ENCODE data around the gene SH2D3A.
A peak's percentile ranks its signal among the peaks of the same experiment; 100 is the strongest.

Gene SH2D3A

GRCh38 chr19:6739883-6740588 is 27.2 kb downstream of the SH2D3A start:
- H3K4me3 Mint-ChIP-seq = peak overlapping the region; percentile 85
- H3K9me3 Mint-ChIP-seq (ENCODE audit: low read depth) = no peaks in the 10 kb centered on the region
- peaks cover 2% of the 10 kb centered on the region for H3K36me3 Mint-ChIP-seq
- H3K27ac Mint-ChIP-seq = no peak overlapping the region
- H3K27me3 Mint-ChIP-seq = no peaks in the 10 kb centered on the region
- H3K4me1 Mint-ChIP-seq (ENCODE audit: low read depth) = peaks cover 32% of the 10 kb centered on the region

GRCh38 chr19:6739390-6739882 is 27.8 kb downstream of the SH2D3A start, which contains the start of gene TRIP10:
TRIP10 (plus strand) TSS chr19:6739680; CDS start chr19:6739762, 82 bp downstream.
- Mint-ChIP-seq H3K27ac (peak within 1 kb of the TSS; percentile 97), H3K4me3 (peak within 1 kb of the TSS; percentile 97), H3K36me3 (peaks cover 2% of the 10 kb centered on the region), H3K9me3 (ENCODE audit: low read depth) (no peaks in the 10 kb centered on the region), H3K27me3 (no peaks in the 10 kb centered on the region), H3K4me1 (ENCODE audit: low read depth) (peaks cover 32% of the 10 kb centered on the region)

GRCh38 chr19:6738787-6739389 is 28.3 kb downstream of the SH2D3A start:
- Mint-ChIP-seq H3K9me3 (ENCODE audit: low read depth) (no peaks in the 10 kb centered on the region), H3K27me3 (no peaks in the 10 kb centered on the region), H3K4me1 (ENCODE audit: low read depth) (peaks cover 32% of the 10 kb centered on the region), H3K36me3 (peaks cover 2% of the 10 kb centered on the region), H3K27ac (peak overlapping the region; percentile 97), H3K4me3 (peak overlapping the region; percentile 97)

- H3K9me3 Mint-ChIP-seq (ENCODE audit: low read depth) = no peaks in the 10 kb centered on the region
- H3K36me3 Mint-ChIP-seq = peaks cover 2% of the 10 kb centered on the region
- H3K27me3 Mint-ChIP-seq = no peaks in the 10 kb centered on the region
- peaks cover 32% of the 10 kb centered on the region for H3K4me1 Mint-ChIP-seq (ENCODE audit: low read depth)
- peak overlapping the region; percentile 97 for H3K4me3 Mint-ChIP-seq
- H3K27ac Mint-ChIP-seq = peak overlapping the region; percentile 97
Observed at GRCh38 chr19:6737873-6738786, 29.1 kb downstream of the SH2D3A start.

- Mint-ChIP-seq H3K4me1 (ENCODE audit: low read depth) (peaks cover 32% of the 10 kb centered on the region), H3K27me3 (no peaks in the 10 kb centered on the region), H3K27ac (peak within 1 kb of the TSS; percentile 97), H3K36me3 (peaks cover 5% of the 10 kb centered on the region), H3K4me3 (peak within 1 kb of the TSS; percentile 97), H3K9me3 (ENCODE audit: low read depth) (no peaks in the 10 kb centered on the region)
Observed at GRCh38 chr19:6737284-6737872, 29.9 kb downstream of the SH2D3A start, which contains the start of gene GPR108. GPR108 (minus strand) TSS chr19:6737580; CDS start chr19:6737576, 4 bp downstream.

GRCh38 chr19:6736917-6737283 is 30.3 kb downstream of the SH2D3A start:
- H3K27me3 Mint-ChIP-seq = no peaks in the 10 kb centered on the region
- H3K9me3 Mint-ChIP-seq (ENCODE audit: low read depth) = no peaks in the 10 kb centered on the region
- H3K4me3 Mint-ChIP-seq = peak overlapping the region; percentile 97
- peaks cover 6% of the 10 kb centered on the region for H3K36me3 Mint-ChIP-seq
- peaks cover 32% of the 10 kb centered on the region for H3K4me1 Mint-ChIP-seq (ENCODE audit: low read depth)
- peak overlapping the region; percentile 96 for H3K27ac Mint-ChIP-seq

GRCh38 chr19:6736169-6736916 is 30.9 kb downstream of the SH2D3A start:
- peaks cover 30% of the 10 kb centered on the region for H3K4me1 Mint-ChIP-seq (ENCODE audit: low read depth)
- peaks cover 6% of the 10 kb centered on the region for H3K36me3 Mint-ChIP-seq
- peak overlapping the region; percentile 96 for H3K27ac Mint-ChIP-seq
- peak overlapping the region; percentile 97 for H3K4me3 Mint-ChIP-seq
- H3K9me3 Mint-ChIP-seq (ENCODE audit: low read depth) = no peaks in the 10 kb centered on the region
- no peaks in the 10 kb centered on the region for H3K27me3 Mint-ChIP-seq

GRCh38 chr19:6735181-6735911 is 31.9 kb downstream of the SH2D3A start:
- no peaks in the 10 kb centered on the region for H3K9me3 Mint-ChIP-seq (ENCODE audit: low read depth)
- peaks cover 6% of the 10 kb centered on the region for H3K36me3 Mint-ChIP-seq
- H3K27ac Mint-ChIP-seq = peak overlapping the region; percentile 96
- H3K4me3 Mint-ChIP-seq = peak overlapping the region; percentile 97
- peaks cover 26% of the 10 kb centered on the region for H3K4me1 Mint-ChIP-seq (ENCODE audit: low read depth)
- no peaks in the 10 kb centered on the region for H3K27me3 Mint-ChIP-seq

- Mint-ChIP-seq H3K4me1 (ENCODE audit: low read depth) (peaks cover 24% of the 10 kb centered on the region), H3K27me3 (no peaks in the 10 kb centered on the region), H3K4me3 (no peak overlapping the region), H3K36me3 (peaks cover 6% of the 10 kb centered on the region), H3K27ac (no peak overlapping the region), H3K9me3 (ENCODE audit: low read depth) (no peaks in the 10 kb centered on the region)
Observed at GRCh38 chr19:6734096-6734696, 33.0 kb downstream of the SH2D3A start.

- H3K27ac Mint-ChIP-seq = no peak overlapping the region
- H3K27me3 Mint-ChIP-seq = no peaks in the 10 kb centered on the region
- H3K4me1 Mint-ChIP-seq (ENCODE audit: low read depth) = peaks cover 17% of the 10 kb centered on the region
- H3K9me3 Mint-ChIP-seq (ENCODE audit: low read depth) = no peaks in the 10 kb centered on the region
- H3K36me3 Mint-ChIP-seq = peaks cover 6% of the 10 kb centered on the region
- no peak overlapping the region for H3K4me3 Mint-ChIP-seq
Observed at GRCh38 chr19:6733338-6734095, 33.7 kb downstream of the SH2D3A start.

GRCh38 chr19:6732803-6733337 is 34.4 kb downstream of the SH2D3A start:
- H3K27ac Mint-ChIP-seq = no peak overlapping the region
- no peak overlapping the region for H3K4me3 Mint-ChIP-seq
- no peaks in the 10 kb centered on the region for H3K9me3 Mint-ChIP-seq (ENCODE audit: low read depth)
- H3K27me3 Mint-ChIP-seq = no peaks in the 10 kb centered on the region
- peaks cover 6% of the 10 kb centered on the region for H3K36me3 Mint-ChIP-seq
- H3K4me1 Mint-ChIP-seq (ENCODE audit: low read depth) = peaks cover 10% of the 10 kb centered on the region

GRCh38 chr19:6731822-6732221 is 35.4 kb downstream of the SH2D3A start:
- Mint-ChIP-seq H3K4me3 (no peak overlapping the region), H3K27me3 (no peaks in the 10 kb centered on the region), H3K4me1 (ENCODE audit: low read depth) (peaks cover 8% of the 10 kb centered on the region), H3K9me3 (ENCODE audit: low read depth) (no peaks in the 10 kb centered on the region), H3K27ac (no peak overlapping the region), H3K36me3 (peaks cover 6% of the 10 kb centered on the region)

Measured in activated naive CD8-positive, alpha-beta T cell (primary cell).